Measurements from ENCODE around the gene ARID5B. TPM values are rescaled to one million over a fixed set of nuclear protein-coding genes. Genes with fewer than 3 reads are reported as not detected.

Gene ARID5B
- total RNA-seq, 2 experiments from 2014 or later: 49.2 to 51.3 TPM

DNA sequence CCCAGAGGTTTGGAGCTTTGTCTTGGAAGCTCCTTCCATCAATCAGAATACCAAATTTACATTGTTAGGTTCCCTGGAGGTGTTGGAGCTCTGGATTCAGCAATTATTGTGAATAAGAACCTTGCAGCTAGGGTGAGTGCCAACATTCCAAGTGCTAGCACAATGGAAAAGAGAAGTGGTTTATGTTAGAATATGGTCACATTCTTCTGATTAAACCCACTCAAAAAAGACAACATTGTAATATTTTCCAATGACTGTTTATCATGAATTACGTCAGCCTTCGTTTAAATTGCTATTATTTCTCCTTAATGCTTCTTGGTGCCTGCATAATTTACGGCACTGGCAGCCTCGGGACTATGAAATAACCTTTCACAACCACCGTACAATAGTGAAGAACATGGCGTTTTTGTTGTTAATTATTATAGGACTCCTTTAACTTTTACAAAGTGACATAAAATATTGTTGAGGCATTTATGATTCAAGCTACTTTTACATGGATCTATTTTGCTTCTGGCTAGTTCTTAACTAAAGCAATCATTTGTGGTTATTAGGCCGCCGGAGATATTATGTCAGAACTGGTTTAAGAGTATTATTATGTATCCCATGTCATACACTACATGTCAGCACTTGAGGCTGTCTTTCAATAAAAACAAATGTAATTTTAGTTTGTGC, 117.7 kb downstream of the ARID5B start:
- CTCF ChIA-PET: interaction anchor here (1.4 to 2.0 kb wide), 2 partner anchors 21 to 122 kb away, joined by 3 to 7 read pairs; no protein-coding TSS in a partner anchor
- peaks cover 12% of the 10 kb centered on the region for H3K36me3 Mint-ChIP-seq (ENCODE audit: low read depth)
- DNase-seq: no peak
- TF ChIP-seq, protein P1, sequence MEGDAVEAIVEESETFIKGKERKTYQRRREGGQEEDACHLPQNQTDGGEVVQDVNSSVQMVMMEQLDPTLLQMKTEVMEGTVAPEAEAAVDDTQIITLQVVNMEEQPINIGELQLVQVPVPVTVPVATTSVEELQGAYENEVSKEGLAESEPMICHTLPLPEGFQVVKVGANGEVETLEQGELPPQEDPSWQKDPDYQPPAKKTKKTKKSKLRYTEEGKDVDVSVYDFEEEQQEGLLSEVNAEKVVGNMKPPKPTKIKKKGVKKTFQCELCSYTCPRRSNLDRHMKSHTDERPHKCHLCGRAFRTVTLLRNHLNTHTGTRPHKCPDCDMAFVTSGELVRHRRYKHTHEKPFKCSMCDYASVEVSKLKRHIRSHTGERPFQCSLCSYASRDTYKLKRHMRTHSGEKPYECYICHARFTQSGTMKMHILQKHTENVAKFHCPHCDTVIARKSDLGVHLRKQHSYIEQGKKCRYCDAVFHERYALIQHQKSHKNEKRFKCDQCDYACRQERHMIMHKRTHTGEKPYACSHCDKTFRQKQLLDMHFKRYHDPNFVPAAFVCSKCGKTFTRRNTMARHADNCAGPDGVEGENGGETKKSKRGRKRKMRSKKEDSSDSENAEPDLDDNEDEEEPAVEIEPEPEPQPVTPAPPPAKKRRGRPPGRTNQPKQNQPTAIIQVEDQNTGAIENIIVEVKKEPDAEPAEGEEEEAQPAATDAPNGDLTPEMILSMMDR (IDR thresholded peaks at IDR 0.05): no peak
- ATAC-seq (ENCODE audit: poor library complexity): no peak
- Histone ChIP-seq H3K27me3 (ENCODE audit: control insufficient read depth in 1 of 2, insufficient read depth in 2 of 2, low read length in 2 of 2) (no peaks in the 10 kb centered on the region), H3K4me1 (ENCODE audit: insufficient read depth, low read length) (peaks cover 15% of the 10 kb centered on the region), H3K4me3 (ENCODE audit: low read length) (no peak overlapping the region), H3K36me3 (ENCODE audit: insufficient read depth, low read length) (peaks cover 1% of the 10 kb centered on the region), H3K9me3 (ENCODE audit: control insufficient read depth in 1 of 2, insufficient read depth in 1 of 2, low read length in 2 of 2) (no peaks in the 10 kb centered on the region), H3K27ac (ENCODE audit: low read depth in 1 of 2, low read length in 2 of 2) (no peak overlapping the region)
- H3K4me1 Mint-ChIP-seq (ENCODE audit: low read depth): peaks cover 80% of the 10 kb centered on the region
- no peak overlapping the region for H3K4me3 Mint-ChIP-seq
- H3K27me3 Mint-ChIP-seq: no peaks in the 10 kb centered on the region
- POLR2A ChIA-PET: interaction anchor here (1.2 kb wide), 1 partner anchor 10 kb away, joined by 5 read pairs; no protein-coding TSS in a partner anchor
- H3K27ac Mint-ChIP-seq: peak overlapping the region; percentile 3
- intact Hi-C loops (cut with DNase I, micrococcal nuclease): no loop called here
- no peaks in the 10 kb centered on the region for H3K9me3 Mint-ChIP-seq

DNA sequence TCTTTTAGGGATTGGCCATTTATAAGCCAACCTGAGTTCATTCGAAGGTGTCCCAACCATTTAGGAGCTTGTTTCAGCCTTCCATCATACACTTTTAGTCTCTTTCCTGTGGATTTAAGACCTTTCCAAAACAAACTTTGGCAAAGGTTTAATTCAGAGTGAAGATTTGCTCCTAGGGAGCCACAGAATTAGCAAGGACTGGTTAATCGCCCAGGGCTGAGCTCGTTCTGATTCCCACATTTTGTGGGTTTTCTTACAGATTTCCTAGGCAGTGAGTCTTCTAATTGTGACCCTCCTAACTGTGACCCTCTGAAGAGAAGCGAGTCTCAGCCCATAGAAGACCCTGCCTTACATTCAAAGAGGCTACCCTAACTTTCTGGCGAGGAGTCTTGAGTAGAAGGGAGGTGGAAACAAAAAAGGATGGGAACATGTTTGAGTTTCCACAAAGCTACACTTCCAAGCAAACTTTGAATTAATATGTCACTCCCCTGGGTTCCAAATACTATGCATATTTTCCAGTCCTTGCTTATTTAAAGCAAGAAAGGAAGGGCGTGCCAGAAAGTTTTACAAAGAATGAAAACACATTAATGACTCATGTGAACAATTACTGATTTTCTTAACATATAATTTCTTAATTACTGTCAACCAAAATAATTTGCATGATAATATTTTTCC, 118.3 kb downstream of the ARID5B start:
- Mint-ChIP-seq H3K27me3 (no peaks in the 10 kb centered on the region), H3K9me3 (no peaks in the 10 kb centered on the region), H3K4me3 (no peak overlapping the region), H3K4me1 (ENCODE audit: low read depth) (peaks cover 83% of the 10 kb centered on the region), H3K36me3 (ENCODE audit: low read depth) (peaks cover 6% of the 10 kb centered on the region), H3K27ac (peak overlapping the region; percentile 3)
- intact Hi-C loops (cut with DNase I, micrococcal nuclease): no loop called here
- Histone ChIP-seq H3K36me3 (ENCODE audit: insufficient read depth, low read length) (no peaks in the 10 kb centered on the region), H3K4me1 (ENCODE audit: insufficient read depth, low read length) (peaks cover 15% of the 10 kb centered on the region), H3K27ac (ENCODE audit: low read depth in 1 of 2, low read length in 2 of 2) (no peak overlapping the region), H3K4me3 (ENCODE audit: low read length) (no peak overlapping the region), H3K9me3 (ENCODE audit: control insufficient read depth in 1 of 2, insufficient read depth in 1 of 2, low read length in 2 of 2) (no peaks in the 10 kb centered on the region), H3K27me3 (ENCODE audit: control insufficient read depth in 1 of 2, insufficient read depth in 2 of 2, low read length in 2 of 2) (no peaks in the 10 kb centered on the region)
- POLR2A ChIA-PET: interaction anchor here (1.2 kb wide), 1 partner anchor 9 kb away, joined by 5 read pairs; no protein-coding TSS in a partner anchor
- CTCF ChIA-PET: interaction anchor here (0.9 to 2.0 kb wide), 2 partner anchors 19 to 122 kb away, joined by 3 to 7 read pairs; no protein-coding TSS in a partner anchor
- ATAC-seq (ENCODE audit: poor library complexity) (no peak), DNase-seq (no peak)
- TF ChIP-seq, protein P1 (IDR thresholded peaks at IDR 0.05): no peak

DNA sequence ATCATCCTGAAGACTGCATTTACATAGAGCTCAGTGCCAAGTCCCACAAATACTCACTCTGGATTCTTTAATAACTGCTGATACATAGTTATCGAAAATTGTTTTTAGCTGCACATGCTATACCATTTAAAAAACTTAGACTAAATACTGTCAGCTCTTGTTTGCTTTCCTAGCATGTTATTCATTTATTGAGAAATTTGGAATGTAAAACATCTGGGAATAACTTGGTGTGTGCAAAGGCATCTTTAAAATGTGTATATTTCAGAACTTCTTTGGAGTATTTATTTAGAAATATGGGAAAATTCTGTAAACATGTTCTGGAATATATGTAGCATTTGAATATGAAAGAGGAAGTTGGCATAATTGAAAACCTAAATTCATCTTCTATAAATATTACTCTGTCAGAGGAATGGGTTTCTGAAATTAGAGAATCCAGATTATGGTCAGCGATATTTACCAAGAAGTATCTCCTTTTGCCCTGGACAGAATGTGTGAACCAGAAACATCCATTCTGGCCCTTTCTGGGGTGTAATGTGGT, 119.7 kb downstream of the ARID5B start:
- TF ChIP-seq, protein P1 (IDR thresholded peaks at IDR 0.05): no peak
- H3K27me3 Mint-ChIP-seq: no peaks in the 10 kb centered on the region
- no peak overlapping the region for H3K4me3 Mint-ChIP-seq
- Histone ChIP-seq H3K27ac (ENCODE audit: low read depth in 1 of 2, low read length in 2 of 2) (no peak overlapping the region), H3K27me3 (ENCODE audit: control insufficient read depth in 1 of 2, insufficient read depth in 2 of 2, low read length in 2 of 2) (no peaks in the 10 kb centered on the region), H3K4me1 (ENCODE audit: insufficient read depth, low read length) (peaks cover 12% of the 10 kb centered on the region), H3K4me3 (ENCODE audit: low read length) (no peak overlapping the region), H3K9me3 (ENCODE audit: control insufficient read depth in 1 of 2, insufficient read depth in 1 of 2, low read length in 2 of 2) (no peaks in the 10 kb centered on the region), H3K36me3 (ENCODE audit: insufficient read depth, low read length) (peaks cover 3% of the 10 kb centered on the region)
- H3K27ac Mint-ChIP-seq: no peak overlapping the region
- DNase-seq (no peak), ATAC-seq (ENCODE audit: poor library complexity) (no peak)
- intact Hi-C loops (cut with DNase I, micrococcal nuclease): no loop called here
- POLR2A ChIA-PET: interaction anchor here (0.5 to 1.4 kb wide), 4 partner anchors 10 to 211 kb away, joined by 3 to 5 read pairs (median 4); no protein-coding TSS in a partner anchor
- no peaks in the 10 kb centered on the region for H3K9me3 Mint-ChIP-seq
- CTCF ChIA-PET: interaction anchor here (0.9 to 2.0 kb wide), 4 partner anchors 8 to 128 kb away, joined by 3 to 7 read pairs (median 5); no protein-coding TSS in a partner anchor
- peaks cover 6% of the 10 kb centered on the region for H3K36me3 Mint-ChIP-seq (ENCODE audit: low read depth)
- peaks cover 89% of the 10 kb centered on the region for H3K4me1 Mint-ChIP-seq (ENCODE audit: low read depth)
